ENCODE results near the gene MIGA2.
A peak's percentile ranks its signal among the peaks of the same experiment; 100 is the strongest.
"Not testable (repeated sequence)": the region's sequence is repeated elsewhere in the genome, so short reads cannot be mapped to it uniquely, and the experiment has no call there.

The MIGA2 gene

GRCh38 chr9:129011170-129011569, 25.3 kb upstream of the MIGA2 start:
- no peak for DNase-seq (ENCODE audit: low spot score)

GRCh38 chr9:129011761-129012181, 24.7 kb upstream of the MIGA2 start:
- no peak for DNase-seq (ENCODE audit: low spot score)

DNA sequence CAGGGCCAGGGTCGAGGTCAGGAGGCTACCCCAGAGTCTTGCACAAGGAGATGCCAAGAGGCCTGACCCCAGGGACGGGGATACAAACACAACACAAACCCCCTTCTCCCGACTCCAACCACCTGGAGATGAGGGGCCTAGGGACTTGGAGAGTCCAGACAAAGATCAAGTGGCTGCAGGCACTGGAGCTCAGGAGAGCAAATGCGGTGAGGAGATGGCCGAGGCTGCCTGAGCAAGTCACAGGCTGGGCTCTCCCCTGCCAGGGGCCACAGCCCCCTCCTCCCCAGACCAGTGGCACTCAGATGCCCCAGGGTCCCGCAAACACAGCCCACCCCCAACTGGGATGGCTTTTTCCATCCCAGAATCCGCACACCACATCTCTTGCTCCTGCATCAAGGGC, 24.1 kb upstream of the MIGA2 start:
- no peak for DNase-seq (ENCODE audit: low spot score)

GRCh38 chr9:129012893-129013448, 23.5 kb upstream of the MIGA2 start:
- no peak for DNase-seq (ENCODE audit: low spot score)

DNA sequence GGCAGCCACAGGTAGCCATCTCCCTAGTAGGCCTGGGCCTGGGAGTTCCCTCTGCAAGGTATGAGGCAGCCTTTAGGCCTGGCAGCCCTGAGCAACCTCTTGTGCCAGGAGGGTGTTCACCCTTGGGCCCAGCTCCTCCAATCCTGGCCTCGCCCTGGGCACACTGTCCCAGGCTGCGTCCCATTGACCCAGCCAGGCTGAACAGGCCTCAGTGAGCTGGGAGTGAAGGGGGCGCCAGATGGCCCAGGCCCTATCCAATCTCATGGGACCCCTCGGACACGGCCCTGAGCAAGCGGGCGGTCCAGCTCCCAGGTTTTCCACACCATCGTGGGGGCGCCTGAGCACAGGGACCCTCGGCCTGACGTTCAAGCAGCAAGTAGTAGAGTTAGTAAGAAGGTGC, 22.8 kb upstream of the MIGA2 start:
- no peak for DNase-seq (ENCODE audit: low spot score)

DNA sequence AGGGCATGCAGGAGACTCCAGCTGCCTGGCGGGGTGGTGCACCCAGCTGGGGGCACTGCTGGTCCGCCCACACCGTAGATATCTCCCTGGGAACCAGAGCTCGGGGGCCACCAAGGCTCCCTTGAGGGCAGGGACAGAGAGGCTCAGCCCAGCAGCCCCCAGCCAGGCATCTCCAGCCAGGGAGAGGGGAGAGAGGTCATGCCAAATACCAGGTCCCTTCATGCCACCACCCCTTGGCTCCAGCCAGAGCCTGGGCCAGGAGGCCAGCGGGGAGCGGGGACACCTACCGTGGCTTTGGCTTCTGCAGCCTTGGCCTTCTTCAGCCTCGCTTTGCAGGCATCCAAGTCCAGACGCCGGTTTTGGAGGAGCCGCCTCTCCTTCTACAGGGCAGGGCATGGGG, 22.3 kb upstream of the MIGA2 start:
- DNase-seq (ENCODE audit: low spot score) = no peak

- DNase-seq (ENCODE audit: low spot score) = no peak
These were observed 21.8 kb upstream of the MIGA2 start for GRCh38 chr9:129014608-129015007.

GRCh38 chr9:129021091-129021490, 15.3 kb upstream of the MIGA2 start:
- no peak for DNase-seq (ENCODE audit: low spot score)

- no peak for DNase-seq (ENCODE audit: low spot score)
These were observed 14.4 kb upstream of the MIGA2 start for GRCh38 chr9:129022037-129022436.

- no peak for DNase-seq (ENCODE audit: low spot score)
These were observed 13.2 kb upstream of the MIGA2 start for GRCh38 chr9:129023036-129023907.

GRCh38 chr9:129023908-129024233, 12.6 kb upstream of the MIGA2 start:
- DNase-seq (ENCODE audit: low spot score) = no peak

GRCh38 chr9:129026442-129027223, 9.8 kb upstream of the MIGA2 start:
- DNase-seq (ENCODE audit: low spot score) = no peak

GRCh38 chr9:129027224-129027684, 9.2 kb upstream of the MIGA2 start:
- no peak for DNase-seq (ENCODE audit: low spot score)

DNA sequence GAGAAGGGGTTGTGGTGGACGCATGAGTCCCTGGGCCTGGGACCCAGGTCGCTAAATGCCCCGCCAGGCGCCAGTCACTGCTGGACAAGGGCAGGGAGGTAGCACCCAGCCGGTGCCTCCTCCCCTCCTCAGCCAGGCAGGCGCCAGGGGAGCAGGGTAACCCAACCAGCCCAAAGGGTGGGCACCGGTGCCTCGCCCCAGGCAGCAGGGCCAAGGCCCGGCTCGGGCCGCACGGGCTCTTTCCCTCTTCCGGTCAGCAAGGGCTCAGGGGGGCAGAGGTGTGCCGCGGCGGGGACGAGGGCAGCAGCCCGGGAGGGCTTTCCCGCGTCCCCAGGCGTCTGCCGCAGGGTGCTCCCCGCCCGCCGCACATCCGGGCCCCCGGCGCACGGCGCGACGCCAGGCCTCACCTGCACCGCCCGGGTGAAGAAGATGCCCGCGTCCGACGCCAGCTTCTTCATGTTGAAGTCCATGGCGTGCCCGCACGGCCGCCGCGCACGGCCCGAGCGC, 8.7 kb upstream of the MIGA2 start:
- peak; percentile 71 for DNase-seq (ENCODE audit: low spot score)

GRCh38 chr9:129028192-129028966, 8.0 kb upstream of the MIGA2 start, which contains the start of gene SH3GLB2:
Gene SH3GLB2, minus strand, starts transcription at chr9:129028331. Its CDS starts 177 bp downstream, at chr9:129028154.
- DNase-seq (ENCODE audit: low spot score) = peak; percentile 93

GRCh38 chr9:129030191-129030590, 6.2 kb upstream of the MIGA2 start:
- DNase-seq (ENCODE audit: low spot score) = no peak

DNA sequence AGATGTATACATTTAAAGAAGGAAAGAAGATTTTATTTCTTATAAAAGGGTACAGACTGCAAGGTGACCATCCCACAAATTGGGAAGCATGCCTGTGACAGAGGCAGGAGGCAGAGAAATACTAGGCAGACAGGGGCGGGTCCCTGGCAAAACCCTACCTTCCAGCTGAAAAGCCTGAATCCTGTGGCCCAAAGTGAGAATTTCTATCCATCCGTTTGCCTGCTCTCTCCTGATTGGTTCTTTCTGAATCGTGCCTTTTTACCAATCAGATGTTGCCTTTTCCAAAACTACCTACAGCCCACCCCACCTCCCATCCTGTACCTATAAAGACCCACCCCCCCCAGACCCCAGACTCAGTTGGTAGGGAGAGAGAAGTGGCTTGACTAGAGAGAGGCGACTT, 4.9 kb upstream of the MIGA2 start:
- DNase-seq (ENCODE audit: low spot score) = no peak

DNA sequence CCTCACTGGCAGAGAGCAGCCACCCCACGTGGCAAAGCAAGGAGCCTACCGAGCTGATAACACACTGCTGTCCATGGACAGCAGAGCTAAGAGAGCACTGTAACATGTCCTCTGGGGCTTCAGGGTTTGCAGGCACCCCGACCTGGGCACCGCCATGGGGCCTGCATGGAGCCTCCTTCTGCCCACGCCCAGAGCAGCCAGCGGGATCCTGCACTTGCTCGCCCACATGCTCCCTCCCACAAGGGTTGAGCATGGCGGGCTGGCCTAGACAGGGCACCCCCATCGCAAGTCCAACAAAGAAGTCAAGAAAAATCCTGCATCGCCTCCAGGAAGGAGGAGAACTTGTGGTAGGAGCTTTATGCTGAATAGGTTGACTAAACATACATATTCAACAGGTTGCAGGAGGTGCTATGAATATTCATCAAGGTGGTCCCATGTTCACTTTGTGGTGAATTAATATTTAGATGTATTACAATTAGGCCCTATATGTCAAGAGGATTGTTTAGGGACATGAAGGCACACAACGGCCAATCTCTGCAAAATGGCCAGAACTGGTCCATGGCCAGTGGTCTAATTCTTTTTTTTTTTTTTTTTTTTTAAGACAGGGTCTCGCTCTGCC, 3.8 kb upstream of the MIGA2 start:
- no peak for DNase-seq (ENCODE audit: low spot score)

DNA sequence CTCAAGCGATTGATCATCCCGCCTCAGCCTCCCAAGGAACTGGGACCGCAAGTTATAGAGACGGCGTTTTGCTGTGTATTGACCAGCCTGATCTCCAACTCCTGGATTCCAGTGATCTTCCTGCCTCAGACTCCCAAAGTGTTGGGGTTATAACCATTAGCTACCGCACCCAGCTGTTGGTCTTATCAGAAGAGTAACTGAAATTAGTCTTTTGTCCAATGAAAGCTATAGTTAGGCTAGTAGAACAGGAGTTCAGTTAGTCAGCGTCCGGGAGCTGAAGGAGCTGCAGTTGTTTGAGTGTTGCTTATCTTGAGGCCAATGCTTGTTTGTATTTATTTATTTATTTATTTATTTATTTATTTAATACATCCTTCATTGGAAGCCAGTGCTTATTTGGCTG, 3.2 kb upstream of the MIGA2 start:
- no peak for DNase-seq (ENCODE audit: low spot score)

GRCh38 chr9:129035838-129036237, 588 bp upstream of the MIGA2 start:
- not testable (repeated sequence) for DNase-seq (ENCODE audit: low spot score)
